Activated CD4-positive, alpha-beta T cell treated with anti-CD3 and anti-CD28 coated beads for 36 hours (primary cell): ENCODE data around the gene PBX2. TPM values are rescaled to one million over a fixed set of nuclear protein-coding genes. Genes with fewer than 3 reads are reported as not detected.

Source experiments
- ATAC-seq: fragments of 200-7000 bp; cut with Tn5 transposase; one replicate; pipeline ENCODE4 v1.10.0; 2021; ENCODE audit warnings: mild to moderate bottlenecking, moderate library complexity
- CTCF ChIA-PET: fragments of 350-600 bp; sonication (Branson Sonifier 250); formaldehyde crosslinking; loops from one replicate; lab custom pipeline; 2021; ENCODE audit warnings: antibody characterized with exemption; lab: Charles Lee
- POLR2A ChIA-PET: fragments of 350-600 bp; sonication (Branson Sonifier 250); formaldehyde crosslinking; loops from one replicate; lab custom pipeline; 2021; ENCODE audit warnings: antibody characterized with exemption, inconsistent platforms; lab: Charles Lee
- DNase-seq: peaks from one replicate; pipeline ENCODE4 v3.0.0-alpha.2; 2020
- H3K27ac Mint-ChIP-seq: one replicate; pipeline ENCODE4 v1.8.0; 2021; ENCODE audit warnings: mixed read lengths
- H3K27me3 Mint-ChIP-seq: one replicate; pipeline ENCODE4 v1.8.0; 2021; ENCODE audit warnings: mixed read lengths
- H3K36me3 Mint-ChIP-seq: one replicate; pipeline ENCODE4 v1.8.0; 2021; ENCODE audit warnings: low read depth, mixed read lengths
- H3K4me1 Mint-ChIP-seq: one replicate; pipeline ENCODE4 v1.8.0; 2021; ENCODE audit warnings: mixed read lengths
- H3K4me3 Mint-ChIP-seq: one replicate; pipeline ENCODE4 v1.8.0; 2021; ENCODE audit warnings: mild to moderate bottlenecking, moderate library complexity, mixed read lengths
- H3K9me3 Mint-ChIP-seq: one replicate; pipeline ENCODE4 v1.8.0; 2021; ENCODE audit warnings: low read depth, mixed read lengths
- intact Hi-C, 2 experiments: fragments of 100-400 bp; cut with DNase I in 1 of 2; cut with micrococcal nuclease in 1 of 2; formaldehyde crosslinking; loops; one replicate each; pipeline versions ENCODE4 v1.14.2 to v1.15.1; 2022 to 2024; cut with DNase I, micrococcal nuclease
- total RNA-seq, 2 experiments: library from RNA; stranded (reverse); gene quantifications; one replicate each; pipeline ENCODE4 v1.2.3, GENCODE V29; 2021

The PBX2 gene
- total RNA-seq, 2 experiments from 2014 or later = 64.9 to 77.9 TPM

GRCh38 chr6:32171234-32171633, 18.8 kb downstream of the PBX2 start:
- Mint-ChIP-seq H3K27ac (no peak overlapping the region), H3K4me3 (no peak overlapping the region), H3K27me3 (no peaks in the 10 kb centered on the region), H3K9me3 (no peaks in the 10 kb centered on the region), H3K4me1 (peaks cover 27% of the 10 kb centered on the region), H3K36me3 (peaks cover 25% of the 10 kb centered on the region)
- intact Hi-C loops = no loop called here
- DNase-seq = no peak
- ChIA-PET POLR2A (no interaction called here), CTCF (interaction anchor here (0.6 to 1.4 kb wide), 2 partner anchors 9 to 44 kb away, joined by 3 read pairs; no protein-coding TSS in a partner anchor)
- no peak for ATAC-seq

- Mint-ChIP-seq H3K4me1 (peaks cover 25% of the 10 kb centered on the region), H3K9me3 (no peaks in the 10 kb centered on the region), H3K4me3 (no peak overlapping the region), H3K36me3 (peaks cover 30% of the 10 kb centered on the region), H3K27ac (no peak overlapping the region), H3K27me3 (no peaks in the 10 kb centered on the region)
- intact Hi-C loops = no loop called here
- ChIA-PET CTCF (no interaction called here), POLR2A (no interaction called here)
- no peak for DNase-seq
- no peak for ATAC-seq
These were observed 19.7 kb downstream of the PBX2 start for GRCh38 chr6:32170294-32170693.

- intact Hi-C loops = no loop called here
- DNase-seq (no peak), ATAC-seq (no peak)
- CTCF ChIA-PET = interaction anchor here (2.2 kb wide), 1 partner anchor 50 kb away, joined by 6 read pairs; no protein-coding TSS in a partner anchor
- Mint-ChIP-seq H3K4me1 (peaks cover 15% of the 10 kb centered on the region), H3K27me3 (no peaks in the 10 kb centered on the region), H3K36me3 (peaks cover 32% of the 10 kb centered on the region), H3K4me3 (no peak overlapping the region), H3K9me3 (no peaks in the 10 kb centered on the region), H3K27ac (no peak overlapping the region)
- POLR2A ChIA-PET = no interaction called here
These were observed 21.0 kb downstream of the PBX2 start for GRCh38 chr6:32168807-32169591.

GRCh38 chr6:32168350-32168749, 21.7 kb downstream of the PBX2 start:
- ATAC-seq (no peak), DNase-seq (no peak)
- no peak overlapping the region for H3K4me3 Mint-ChIP-seq
- H3K4me1 Mint-ChIP-seq = peaks cover 8% of the 10 kb centered on the region
- H3K9me3 Mint-ChIP-seq = no peaks in the 10 kb centered on the region
- H3K27ac Mint-ChIP-seq = no peak overlapping the region
- intact Hi-C loops = no loop called here
- peaks cover 32% of the 10 kb centered on the region for H3K36me3 Mint-ChIP-seq
- CTCF ChIA-PET = interaction anchor here (2.2 kb wide), 1 partner anchor 50 kb away, joined by 6 read pairs; no protein-coding TSS in a partner anchor
- POLR2A ChIA-PET = no interaction called here
- H3K27me3 Mint-ChIP-seq = no peaks in the 10 kb centered on the region

GRCh38 chr6:32167761-32168262, 22.2 kb downstream of the PBX2 start:
- Mint-ChIP-seq H3K9me3 (no peaks in the 10 kb centered on the region), H3K27ac (no peak overlapping the region), H3K4me3 (no peak overlapping the region), H3K27me3 (no peaks in the 10 kb centered on the region), H3K4me1 (peaks cover 3% of the 10 kb centered on the region), H3K36me3 (peaks cover 35% of the 10 kb centered on the region)
- ChIA-PET POLR2A (no interaction called here), CTCF (interaction anchor here (2.2 kb wide), 1 partner anchor 49 kb away, joined by 6 read pairs; no protein-coding TSS in a partner anchor)
- intact Hi-C loops = no loop called here
- no peak for DNase-seq
- ATAC-seq = no peak

GRCh38 chr6:32167154-32167760, 22.7 kb downstream of the PBX2 start:
- Mint-ChIP-seq H3K4me3 (no peak overlapping the region), H3K27me3 (no peaks in the 10 kb centered on the region), H3K27ac (no peak overlapping the region), H3K9me3 (no peaks in the 10 kb centered on the region), H3K36me3 (peaks cover 35% of the 10 kb centered on the region), H3K4me1 (no peaks in the 10 kb centered on the region)
- POLR2A ChIA-PET = no interaction called here
- CTCF ChIA-PET = interaction anchor here (2.2 kb wide), 1 partner anchor 49 kb away, joined by 6 read pairs; no protein-coding TSS in a partner anchor
- ATAC-seq (no peak), DNase-seq (no peak)
- intact Hi-C loops = no loop called here

GRCh38 chr6:32166411-32167061, 23.5 kb downstream of the PBX2 start:
- H3K9me3 Mint-ChIP-seq = no peaks in the 10 kb centered on the region
- H3K4me1 Mint-ChIP-seq = no peaks in the 10 kb centered on the region
- H3K4me3 Mint-ChIP-seq = no peak overlapping the region
- H3K36me3 Mint-ChIP-seq = peaks cover 35% of the 10 kb centered on the region
- no peaks in the 10 kb centered on the region for H3K27me3 Mint-ChIP-seq
- CTCF ChIA-PET = no interaction called here
- intact Hi-C loops = no loop called here
- no peak overlapping the region for H3K27ac Mint-ChIP-seq
- POLR2A ChIA-PET = no interaction called here
- ATAC-seq (no peak), DNase-seq (no peak)

GRCh38 chr6:32164295-32164694, 25.7 kb downstream of the PBX2 start, which contains the start of gene EGFL8:
EGFL8 (plus strand) TSS chr6:32164595; CDS start chr6:32166166, 1,571 bp downstream.
- ATAC-seq = no peak
- no peak within 1 kb of the TSS for H3K4me3 Mint-ChIP-seq
- ChIA-PET POLR2A (interaction anchor here (0.6 kb wide), 1 partner anchor 425 kb away, joined by 4 read pairs; no protein-coding TSS in a partner anchor), CTCF (no interaction called here)
- no peak for DNase-seq
- H3K4me1 Mint-ChIP-seq = no peaks in the 10 kb centered on the region
- H3K27me3 Mint-ChIP-seq = no peaks in the 10 kb centered on the region
- H3K36me3 Mint-ChIP-seq = peaks cover 25% of the 10 kb centered on the region
- no peak within 1 kb of the TSS for H3K27ac Mint-ChIP-seq
- intact Hi-C loops = no loop called here
- no peaks in the 10 kb centered on the region for H3K9me3 Mint-ChIP-seq

GRCh38 chr6:32163559-32164258, 26.3 kb downstream of the PBX2 start:
- POLR2A ChIA-PET = interaction anchor here (0.6 kb wide), 1 partner anchor 425 kb away, joined by 4 read pairs; no protein-coding TSS in a partner anchor
- ATAC-seq (no peak), DNase-seq (no peak)
- H3K36me3 Mint-ChIP-seq = peaks cover 20% of the 10 kb centered on the region
- H3K4me3 Mint-ChIP-seq = no peak overlapping the region
- CTCF ChIA-PET = no interaction called here
- H3K4me1 Mint-ChIP-seq = no peaks in the 10 kb centered on the region
- H3K9me3 Mint-ChIP-seq = no peaks in the 10 kb centered on the region
- intact Hi-C loops = no loop called here
- no peaks in the 10 kb centered on the region for H3K27me3 Mint-ChIP-seq
- no peak overlapping the region for H3K27ac Mint-ChIP-seq

- peaks cover 16% of the 10 kb centered on the region for H3K4me1 Mint-ChIP-seq
- CTCF ChIA-PET = interaction anchor here (0.6 kb wide), 1 partner anchor 843 kb away, joined by 4 read pairs; no protein-coding TSS in a partner anchor
- H3K36me3 Mint-ChIP-seq = peaks cover 20% of the 10 kb centered on the region
- intact Hi-C loops = loop anchor here in 1 of 2 experiments (10.0 kb wide), 1 partner anchor 113 kb away; no protein-coding TSS in a partner anchor
- no peak overlapping the region for H3K4me3 Mint-ChIP-seq
- H3K27ac Mint-ChIP-seq = no peak overlapping the region
- no peaks in the 10 kb centered on the region for H3K9me3 Mint-ChIP-seq
- no peaks in the 10 kb centered on the region for H3K27me3 Mint-ChIP-seq
- POLR2A ChIA-PET = no interaction called here
- DNase-seq = no peak
- no peak for ATAC-seq
These were observed 31.9 kb downstream of the PBX2 start for GRCh38 chr6:32158052-32158451.
